ENCODE results near the gene SORBS1.

The SORBS1 gene

GRCh38 chr10:95561177-95561863, at the start of gene SORBS1 (continued):
- TF ChIP-seq ZNF148 (tag by site-specific recombination; IDR thresholded peaks at IDR 0.05; ENCODE audit: borderline replicate concordance) (no peak), TSHZ1 (tag by site-specific recombination; IDR thresholded peaks at IDR 0.05; ENCODE audit: borderline replicate concordance) (peak; percentile 48; the same call in 1 of the 2 replicates), ZNF610 (tag by site-specific recombination; IDR thresholded peaks at IDR 0.05; ENCODE audit: borderline replicate concordance) (0 out of 2 replicates have a peak, but pooled peaks have one; percentile 57), ZNF792 (tag by site-specific recombination; IDR thresholded peaks at IDR 0.05) (no peak), IKZF3 (tag by site-specific recombination; IDR thresholded peaks at IDR 0.05) (peak; percentile 45; the same call in 1 of the 2 replicates), ZNF140 (tag by site-specific recombination; IDR thresholded peaks at IDR 0.05) (no peak), ZNF664 (tag by site-specific recombination; IDR thresholded peaks at IDR 0.05) (peak; percentile 88; the same call in 1 of the 2 replicates), ZNF302 (tag by site-specific recombination; IDR thresholded peaks at IDR 0.05; ENCODE audit: low read depth) (no peak), MYNN (tag by site-specific recombination; IDR thresholded peaks at IDR 0.05; ENCODE audit: borderline replicate concordance) (no peak), ZNF555 (tag by site-specific recombination; conservative IDR thresholded peaks at IDR 0.05) (no peak), ZNF335 (tag by site-specific recombination; conservative IDR thresholded peaks at IDR 0.05) (no peak), ZBTB7A (tag by site-specific recombination; IDR thresholded peaks at IDR 0.05; ENCODE audit: low read depth) (peak; percentile 77; the same call in 1 of the 2 replicates), SP7 (tag by site-specific recombination; IDR thresholded peaks at IDR 0.05) (peak; percentile 82), ZNF211 (tag by site-specific recombination; IDR thresholded peaks at IDR 0.05; ENCODE audit: low read depth) (no peak), ZNF645 (tag by site-specific recombination; IDR thresholded peaks at IDR 0.05) (no peak), ZNF416 (tag by site-specific recombination; IDR thresholded peaks at IDR 0.05) (no peak), RBAK (tag by site-specific recombination; IDR thresholded peaks at IDR 0.05) (no peak), KLF16 (tag by site-specific recombination; IDR thresholded peaks at IDR 0.05) (peak; percentile 59; the same call in 1 of the 2 replicates), ZNF16 (tag by site-specific recombination; IDR thresholded peaks at IDR 0.05; ENCODE audit: low read depth) (no peak)
- TF ChIP-seq, protein P1, sequence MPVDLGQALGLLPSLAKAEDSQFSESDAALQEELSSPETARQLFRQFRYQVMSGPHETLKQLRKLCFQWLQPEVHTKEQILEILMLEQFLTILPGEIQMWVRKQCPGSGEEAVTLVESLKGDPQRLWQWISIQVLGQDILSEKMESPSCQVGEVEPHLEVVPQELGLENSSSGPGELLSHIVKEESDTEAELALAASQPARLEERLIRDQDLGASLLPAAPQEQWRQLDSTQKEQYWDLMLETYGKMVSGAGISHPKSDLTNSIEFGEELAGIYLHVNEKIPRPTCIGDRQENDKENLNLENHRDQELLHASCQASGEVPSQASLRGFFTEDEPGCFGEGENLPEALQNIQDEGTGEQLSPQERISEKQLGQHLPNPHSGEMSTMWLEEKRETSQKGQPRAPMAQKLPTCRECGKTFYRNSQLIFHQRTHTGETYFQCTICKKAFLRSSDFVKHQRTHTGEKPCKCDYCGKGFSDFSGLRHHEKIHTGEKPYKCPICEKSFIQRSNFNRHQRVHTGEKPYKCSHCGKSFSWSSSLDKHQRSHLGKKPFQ (tag by site-specific recombination; IDR thresholded peaks at IDR 0.05): no peak
- TF ChIP-seq, protein P2, sequence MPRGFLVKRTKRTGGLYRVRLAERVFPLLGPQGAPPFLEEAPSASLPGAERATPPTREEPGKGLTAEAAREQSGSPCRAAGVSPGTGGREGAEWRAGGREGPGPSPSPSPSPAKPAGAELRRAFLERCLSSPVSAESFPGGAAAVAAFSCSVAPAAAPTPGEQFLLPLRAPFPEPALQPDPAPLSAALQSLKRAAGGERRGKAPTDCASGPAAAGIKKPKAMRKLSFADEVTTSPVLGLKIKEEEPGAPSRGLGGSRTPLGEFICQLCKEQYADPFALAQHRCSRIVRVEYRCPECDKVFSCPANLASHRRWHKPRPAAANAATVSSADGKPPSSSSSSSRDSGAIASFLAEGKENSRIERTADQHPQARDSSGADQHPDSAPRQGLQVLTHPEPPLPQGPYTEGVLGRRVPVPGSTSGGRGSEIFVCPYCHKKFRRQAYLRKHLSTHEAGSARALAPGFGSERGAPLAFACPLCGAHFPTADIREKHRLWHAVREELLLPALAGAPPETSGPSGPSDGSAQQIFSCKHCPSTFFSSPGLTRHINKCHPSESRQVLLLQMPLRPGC (tag by site-specific recombination; IDR thresholded peaks at IDR 0.05): peak; percentile 65; the same call in 1 of the 2 replicates
- TF ChIP-seq, protein P3, sequence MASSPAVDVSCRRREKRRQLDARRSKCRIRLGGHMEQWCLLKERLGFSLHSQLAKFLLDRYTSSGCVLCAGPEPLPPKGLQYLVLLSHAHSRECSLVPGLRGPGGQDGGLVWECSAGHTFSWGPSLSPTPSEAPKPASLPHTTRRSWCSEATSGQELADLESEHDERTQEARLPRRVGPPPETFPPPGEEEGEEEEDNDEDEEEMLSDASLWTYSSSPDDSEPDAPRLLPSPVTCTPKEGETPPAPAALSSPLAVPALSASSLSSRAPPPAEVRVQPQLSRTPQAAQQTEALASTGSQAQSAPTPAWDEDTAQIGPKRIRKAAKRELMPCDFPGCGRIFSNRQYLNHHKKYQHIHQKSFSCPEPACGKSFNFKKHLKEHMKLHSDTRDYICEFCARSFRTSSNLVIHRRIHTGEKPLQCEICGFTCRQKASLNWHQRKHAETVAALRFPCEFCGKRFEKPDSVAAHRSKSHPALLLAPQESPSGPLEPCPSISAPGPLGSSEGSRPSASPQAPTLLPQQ (tag by site-specific recombination; IDR thresholded peaks at IDR 0.05): peak; percentile 20; the same call in 1 of the 2 replicates
- TF ChIP-seq, protein P4, sequence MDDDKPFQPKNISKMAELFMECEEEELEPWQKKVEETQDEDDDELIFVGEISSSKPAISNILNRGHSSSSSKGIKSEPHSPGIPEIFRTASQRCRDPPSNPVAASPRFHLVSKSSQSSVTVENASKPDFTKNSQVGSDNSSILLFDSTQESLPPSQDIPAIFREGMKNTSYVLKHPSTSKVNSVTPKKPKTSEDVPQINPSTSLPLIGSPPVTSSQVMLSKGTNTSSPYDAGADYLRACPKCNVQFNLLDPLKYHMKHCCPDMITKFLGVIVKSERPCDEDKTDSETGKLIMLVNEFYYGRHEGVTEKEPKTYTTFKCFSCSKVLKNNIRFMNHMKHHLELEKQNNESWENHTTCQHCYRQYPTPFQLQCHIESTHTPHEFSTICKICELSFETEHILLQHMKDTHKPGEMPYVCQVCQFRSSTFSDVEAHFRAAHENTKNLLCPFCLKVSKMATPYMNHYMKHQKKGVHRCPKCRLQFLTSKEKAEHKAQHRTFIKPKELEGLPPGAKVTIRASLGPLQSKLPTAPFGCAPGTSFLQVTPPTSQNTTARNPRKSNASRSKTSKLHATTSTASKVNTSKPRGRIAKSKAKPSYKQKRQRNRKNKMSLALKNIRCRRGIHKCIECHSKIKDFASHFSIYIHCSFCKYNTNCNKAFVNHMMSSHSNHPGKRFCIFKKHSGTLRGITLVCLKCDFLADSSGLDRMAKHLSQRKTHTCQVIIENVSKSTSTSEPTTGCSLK (tag by site-specific recombination; IDR thresholded peaks at IDR 0.05): no peak

Data from HEK293 (cell line).